HCT116 (cell line): ENCODE data around the gene C1orf21. TPM values are rescaled to one million over a fixed set of nuclear protein-coding genes. Genes with fewer than 3 reads are reported as not detected.

Source experiments
- ATAC-seq: fragments of 200-7000 bp; cut with Tn5 transposase; 2 replicates; pipeline ENCODE4 v1.9.1; 2020; ENCODE audit warnings: mild to moderate bottlenecking, moderate library complexity
- BruUV-seq: library from RNA; stranded (reverse); fragments of 400-500 nt; replicated peaks from 2 replicates; lab custom pipeline; 2021; lab: Mats Ljungman, UMichigan
- CTCF ChIA-PET: fragments of 300-600 bp; sonication (Branson Sonifier 250); formaldehyde crosslinking; loops from one replicate; lab custom pipeline; 2021; ENCODE audit warnings: antibody characterized with exemption; lab: Charles Lee
- POLR2A ChIA-PET: fragments of 300-600, 350-600 bp; sonication (Branson Sonifier 250); formaldehyde crosslinking; loops from one replicate; lab custom pipeline; 2021; ENCODE audit warnings: antibody characterized with exemption; lab: Charles Lee
- RAD21 ChIA-PET, 2 experiments: fragments of 300-600 bp; sonication (Branson Sonifier 250); formaldehyde crosslinking; loops; one replicate each; lab custom pipeline; 2023; ENCODE audit warnings: low total read pairs in 2 of 2; ENCODE audit not compliant: uncharacterized antibody in 2 of 2, unreplicated experiment in 2 of 2, low non-redundant PET in 1 of 2; lab: Charles Lee
- DNase-seq: peaks from one replicate; pipeline ENCODE4 v3.0.0-alpha.2; 2010; ENCODE audit warnings: low read depth, low spot score
- H2AFZ ChIP-seq: fragments of 200-600 bp; shearing (Covaris generic), sonication (generic); 2 replicates; pipeline ENCODE4 v1.6.1; 2017; ENCODE audit warnings: low read depth, mixed run types, mixed read lengths, antibody characterized with exemption, low read length; ENCODE audit not compliant: poor library complexity, severe bottlenecking
- H3K27ac ChIP-seq: 2 replicates; pipeline ENCODE4 v1.5.1; 2012; ENCODE audit warnings: low read depth, low read length
- H3K27me3 ChIP-seq: fragments of 200-600 bp; sonication (generic); 2 replicates; pipeline ENCODE4 v1.6.1; 2016; ENCODE audit warnings: mixed run types, low read length, mixed read lengths; ENCODE audit not compliant: insufficient read depth
- H3K36me3 ChIP-seq, 2 experiments: fragments of 200-500 bp in 1 of 2; fragments of 200-600 bp in 1 of 2; sonication (Bioruptor generic) in 1 of 2; sonication (generic) in 1 of 2; 2 replicates each; pipeline versions ENCODE4 v1.5.1 to v1.6.1; 2014 to 2016; ENCODE audit warnings: low read length in 2 of 2, inconsistent platforms in 1 of 2, mixed read lengths in 1 of 2, mixed run types in 1 of 2; ENCODE audit not compliant: insufficient read depth in 2 of 2, control insufficient read depth in 1 of 2
- H3K4me1 ChIP-seq, 2 experiments: fragments of 200-600 bp in 1 of 2; sonication (generic) in 1 of 2; 2 replicates each; pipeline versions ENCODE4 v1.5.1 to v1.6.1; 2012 to 2017; ENCODE audit warnings: low read length in 2 of 2, inconsistent platforms in 1 of 2, mild to moderate bottlenecking in 1 of 2, mixed read lengths in 1 of 2, mixed run types in 1 of 2, moderate library complexity in 1 of 2; ENCODE audit not compliant: insufficient read depth in 2 of 2, control insufficient read depth in 1 of 2
- H3K4me2 ChIP-seq: fragments of 200-600 bp; sonication (generic); 2 replicates; pipeline ENCODE4 v1.6.1; 2017; ENCODE audit warnings: mixed run types, low read length, mixed read lengths
- H3K4me3 ChIP-seq, 2 experiments: fragments of 200-600 bp in 1 of 2; sonication (generic) in 1 of 2; replicated peaks in 1 of 2; 2 replicates each; pipeline ENCODE4 v1.5.1; 2011 to 2016; ENCODE audit warnings: low read length in 2 of 2, control low read depth in 1 of 2, low read depth in 1 of 2, mild to moderate bottlenecking in 1 of 2, mixed read lengths in 1 of 2, mixed run types in 1 of 2
- H3K79me2 ChIP-seq: fragments of 200-600 bp; sonication (generic); 2 replicates; pipeline ENCODE4 v1.6.1; 2017; ENCODE audit warnings: mild to moderate bottlenecking, mixed run types, low read length, moderate library complexity, mixed read lengths; ENCODE audit not compliant: insufficient read depth
- H3K9ac ChIP-seq: fragments of 200-600 bp; sonication (generic); 2 replicates; pipeline ENCODE4 v1.6.1; 2016; ENCODE audit warnings: low read length, mixed read lengths
- H3K9me2 ChIP-seq: fragments of 200-600 bp; sonication (generic), shearing (Covaris generic); 2 replicates; pipeline ENCODE4 v1.6.1; 2017; ENCODE audit warnings: mixed run types, mild to moderate bottlenecking, moderate library complexity; ENCODE audit not compliant: insufficient read depth
- H3K9me3 ChIP-seq, 2 experiments: fragments of 200-500 bp in 1 of 2; fragments of 200-600 bp in 1 of 2; sonication (Bioruptor generic) in 1 of 2; sonication (generic) in 1 of 2; 2 replicates each; pipeline ENCODE4 v1.6.1; 2014 to 2017; ENCODE audit warnings: low read length in 2 of 2, mixed read lengths in 2 of 2, inconsistent platforms in 1 of 2, low read depth in 1 of 2, mild to moderate bottlenecking in 1 of 2, mixed run types in 1 of 2, moderate library complexity in 1 of 2; ENCODE audit not compliant: control insufficient read depth in 1 of 2, insufficient read depth in 1 of 2
- H4K20me1 ChIP-seq: fragments of 200-600 bp; sonication (generic), shearing (Covaris generic); 2 replicates; pipeline ENCODE4 v1.6.1; 2017; ENCODE audit warnings: mixed run types, mild to moderate bottlenecking, moderate library complexity; ENCODE audit not compliant: insufficient read depth
- CBX3 ChIP-seq: IDR thresholded peaks from 2 replicates; pipeline ENCODE4 v1.6.1; 2012; ENCODE audit warnings: low read depth
- EGR1 ChIP-seq: IDR thresholded peaks from 2 replicates; pipeline ENCODE4 v1.6.1; 2012; ENCODE audit warnings: low read depth
- ELF1 ChIP-seq: IDR thresholded peaks from 2 replicates; pipeline ENCODE4 v1.6.1; 2012; ENCODE audit warnings: low read depth, borderline replicate concordance
- EZH2 ChIP-seq: fragments of 200-600 bp; sonication (generic); IDR thresholded peaks from 2 replicates; pipeline ENCODE4 v1.6.1; 2017; ENCODE audit warnings: antibody characterized with exemption, mixed run types
- POLR2A ChIP-seq: IDR thresholded peaks from 2 replicates; pipeline ENCODE4 v1.7.0; 2011; ENCODE audit warnings: borderline replicate concordance; ENCODE audit not compliant: insufficient read depth, insufficient read length; ENCODE audit errors: extremely low read depth
- SIN3A ChIP-seq: IDR thresholded peaks from 2 replicates; pipeline ENCODE4 v1.6.1; 2012; ENCODE audit warnings: low read depth
- SP1 ChIP-seq: IDR thresholded peaks from 2 replicates; pipeline ENCODE4 v1.6.1; 2012; ENCODE audit warnings: low read depth
- YY1 ChIP-seq: IDR thresholded peaks from 2 replicates; pipeline ENCODE4 v1.6.1; 2011; ENCODE audit warnings: low read length, low read depth, moderate library complexity, mild to moderate bottlenecking; ENCODE audit not compliant: insufficient replicate concordance; ENCODE audit errors: extremely low read depth
- ZBTB33 ChIP-seq: IDR thresholded peaks from 2 replicates; pipeline ENCODE4 v1.6.1; 2011; ENCODE audit warnings: mild to moderate bottlenecking, low read length, moderate library complexity; ENCODE audit not compliant: insufficient replicate concordance; ENCODE audit errors: extremely low read depth
- intact Hi-C: fragments of 100-400 bp; cut with micrococcal nuclease; formaldehyde crosslinking; loops from 2 replicates; pipeline ENCODE4 v1.10.0; 2022
- total RNA-seq: library from RNA; stranded (reverse); gene quantifications from one replicate; pipeline ENCODE4 v1.2.1, GENCODE V29; 2021; ENCODE audit not compliant: unreplicated experiment

C1orf21 gene
- total RNA-seq, 1 experiment from 2014 or later = 8.9 TPM

GRCh38 chr1:184624051-184624450 is 237.2 kb downstream of the C1orf21 start:
- H3K4me2 ChIP-seq = no peak overlapping the region
- H3K4me3 ChIP-seq = no peak overlapping the region
- ATAC-seq (no peak), DNase-seq (no peak)
- ChIA-PET CTCF (no interaction called here), RAD21 (no interaction called here), POLR2A (no interaction called here)
- no peaks in the 10 kb centered on the region for H4K20me1 ChIP-seq
- H3K9ac ChIP-seq = no peak overlapping the region
- no peaks in the 10 kb centered on the region for H3K9me3 ChIP-seq
- no peak overlapping the region for H3K27ac ChIP-seq
- H3K79me2 ChIP-seq = no peaks in the 10 kb centered on the region
- TF ChIP-seq ELF1 (no peak), EZH2 (no peak), ZBTB33 (no peak), CBX3 (no peak)
- intact Hi-C loops = no loop called here
- no peaks in the 10 kb centered on the region for H3K4me1 ChIP-seq
- no peaks in the 10 kb centered on the region for H3K27me3 ChIP-seq
- H3K9me2 ChIP-seq = no peaks in the 10 kb centered on the region
- no peak overlapping the region for H2AFZ ChIP-seq
- no TSS peak for BruUV-seq
- H3K36me3 ChIP-seq = no peaks in the 10 kb centered on the region

- CTCF ChIA-PET = no interaction called here
- ATAC-seq = no peak
- H3K4me2 ChIP-seq = no peak overlapping the region
Measured at GRCh38 chr1:184624626-184625025, 237.8 kb downstream of the C1orf21 start.

More at GRCh38 chr1:184624626-184625025, 237.8 kb downstream of the C1orf21 start:
- Histone ChIP-seq H3K9ac (no peak overlapping the region), H2AFZ (no peak overlapping the region), H3K9me2 (no peaks in the 10 kb centered on the region), H3K4me3 (no peak overlapping the region), H3K27me3 (no peaks in the 10 kb centered on the region), H3K9me3 (no peaks in the 10 kb centered on the region), H3K79me2 (no peaks in the 10 kb centered on the region), H4K20me1 (no peaks in the 10 kb centered on the region), H3K4me1 (no peaks in the 10 kb centered on the region), H3K27ac (no peak overlapping the region), H3K36me3 (no peaks in the 10 kb centered on the region)
- POLR2A ChIA-PET = no interaction called here
- TF ChIP-seq ELF1 (no peak), YY1 (no peak), SIN3A (no peak), POLR2A (no peak), SP1 (no peak), ZBTB33 (no peak), EGR1 (no peak)
- intact Hi-C loops = no loop called here
- BruUV-seq = no TSS peak
- RAD21 ChIA-PET = no interaction called here
- no peak for DNase-seq
